Glutamatergic neuron (in vitro differentiated cells): ENCODE data around the gene ALB. TPM values are rescaled to one million over a fixed set of nuclear protein-coding genes. Genes with fewer than 3 reads are reported as not detected.

ENCODE experiments used
- DNase-seq: peaks from one replicate; pipeline ENCODE4 v3.0.0; 2022
- H3K27ac Mint-ChIP-seq: one replicate; pipeline ENCODE4 v1.8.0; 2020; ENCODE audit warnings: mild to moderate bottlenecking, mixed read lengths, inconsistent platforms; ENCODE audit not compliant: unreplicated experiment
- H3K27me3 Mint-ChIP-seq: one replicate; pipeline ENCODE4 v1.8.0; 2020; ENCODE audit warnings: mild to moderate bottlenecking, moderate library complexity, mixed read lengths, inconsistent platforms; ENCODE audit not compliant: unreplicated experiment
- H3K36me3 Mint-ChIP-seq: one replicate; pipeline ENCODE4 v1.8.0; 2020; ENCODE audit warnings: mild to moderate bottlenecking, mixed read lengths, inconsistent platforms; ENCODE audit not compliant: unreplicated experiment
- H3K4me1 Mint-ChIP-seq: one replicate; pipeline ENCODE4 v1.8.0; 2020; ENCODE audit warnings: mild to moderate bottlenecking, low read depth, mixed read lengths, inconsistent platforms; ENCODE audit not compliant: unreplicated experiment
- H3K4me3 Mint-ChIP-seq: one replicate; pipeline ENCODE4 v1.8.0; 2020; ENCODE audit warnings: mild to moderate bottlenecking, mixed read lengths, inconsistent platforms; ENCODE audit not compliant: unreplicated experiment
- H3K9me3 Mint-ChIP-seq: one replicate; pipeline ENCODE4 v1.8.0; 2020; ENCODE audit warnings: mild to moderate bottlenecking, moderate library complexity, mixed read lengths, inconsistent platforms; ENCODE audit not compliant: unreplicated experiment
- CTCF ChIP-seq: fragments of 200-600 bp; sonication (generic); IDR thresholded peaks from one replicate; pipeline ENCODE4 v1.5.0; 2021; ENCODE audit not compliant: partially characterized antibody, unreplicated experiment
- total RNA-seq: library from RNA; stranded (reverse); fragmentation: NEBNext Ultra II Directional; extraction: Animal tissue kit (Norgen Biotek cat#: 25700); gene quantifications from one replicate; pipeline ENCODE4 v1.2.1, GENCODE V29; 2021; ENCODE audit not compliant: unreplicated experiment

ALB gene
- total RNA-seq, 1 donor from 2014 or later, result not detected

GRCh38 chr4:73378887-73379286 lies 25.2 kb upstream of the ALB start:
- H3K27me3 Mint-ChIP-seq, result no peaks in the 10 kb centered on the region
- H3K27ac Mint-ChIP-seq, result no peak overlapping the region
- no peak for DNase-seq
- no peaks in the 10 kb centered on the region for H3K36me3 Mint-ChIP-seq
- H3K9me3 Mint-ChIP-seq, result no peaks in the 10 kb centered on the region
- no peak for TF ChIP-seq CTCF
- H3K4me3 Mint-ChIP-seq, result no peak overlapping the region
- H3K4me1 Mint-ChIP-seq, result no peaks in the 10 kb centered on the region

GRCh38 chr4:73379946-73380345 lies 24.1 kb upstream of the ALB start:
- Mint-ChIP-seq H3K36me3 (no peaks in the 10 kb centered on the region), H3K9me3 (no peaks in the 10 kb centered on the region), H3K27ac (no peak overlapping the region), H3K4me3 (no peak overlapping the region), H3K4me1 (no peaks in the 10 kb centered on the region), H3K27me3 (no peaks in the 10 kb centered on the region)
- no peak for TF ChIP-seq CTCF
- DNase-seq, result no peak

GRCh38 chr4:73381214-73381613 lies 22.9 kb upstream of the ALB start:
- H3K4me3 Mint-ChIP-seq, result no peak overlapping the region
- H3K9me3 Mint-ChIP-seq, result no peaks in the 10 kb centered on the region
- no peak for DNase-seq
- no peak for TF ChIP-seq CTCF
- H3K27me3 Mint-ChIP-seq, result no peaks in the 10 kb centered on the region
- no peaks in the 10 kb centered on the region for H3K4me1 Mint-ChIP-seq
- H3K36me3 Mint-ChIP-seq, result no peaks in the 10 kb centered on the region
- H3K27ac Mint-ChIP-seq, result no peak overlapping the region

DNA sequence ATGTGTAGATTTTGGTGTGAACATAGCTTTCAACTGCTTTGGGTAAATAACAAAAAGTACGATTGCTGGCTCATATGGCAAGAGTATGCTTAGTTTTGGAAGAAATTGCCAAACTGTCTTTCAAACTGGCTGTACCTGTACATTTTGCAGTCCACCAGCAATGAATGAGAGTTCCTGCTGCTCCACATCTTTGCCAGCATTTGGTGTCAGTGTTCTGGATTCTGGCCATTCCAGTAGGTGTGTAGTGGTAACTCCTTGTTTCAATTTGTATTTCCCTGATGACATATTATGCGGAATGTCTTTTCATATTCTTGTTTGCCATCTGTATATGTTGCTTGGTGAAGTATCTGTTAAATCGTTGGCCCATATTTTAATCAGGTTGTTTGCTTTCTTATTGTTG lies 20.6 kb upstream of the ALB start:
- Mint-ChIP-seq H3K27ac (no peak overlapping the region), H3K27me3 (no peaks in the 10 kb centered on the region), H3K4me3 (no peak overlapping the region), H3K4me1 (no peaks in the 10 kb centered on the region), H3K9me3 (no peaks in the 10 kb centered on the region), H3K36me3 (no peaks in the 10 kb centered on the region)
- no peak for TF ChIP-seq CTCF
- no peak for DNase-seq

- TF ChIP-seq CTCF, result no peak
- Mint-ChIP-seq H3K36me3 (no peaks in the 10 kb centered on the region), H3K27me3 (no peaks in the 10 kb centered on the region), H3K9me3 (no peaks in the 10 kb centered on the region), H3K27ac (no peak overlapping the region), H3K4me3 (no peak overlapping the region), H3K4me1 (no peaks in the 10 kb centered on the region)
- DNase-seq, result no peak
Measured at GRCh38 chr4:73387552-73387951, 16.5 kb upstream of the ALB start.
